Testis (tissue), 3 donors: ENCODE measurements around the gene ABCC8. TPM values are rescaled to one million over a fixed set of nuclear protein-coding genes. Genes with fewer than 3 reads are reported as not detected.

ENCODE experiments used
- DNase-seq: peaks from one replicate; pipeline ENCODE4 v3.0.0-alpha.2; 2019
- H3K27ac ChIP-seq, 2 donors: fragments of 200-600 bp; sonication (generic); one replicate each; pipeline ENCODE4 v1.5.1; 2019
- H3K27me3 ChIP-seq: fragments of 200-600 bp; sonication (generic); one replicate; pipeline ENCODE4 v1.5.1; 2019
- H3K36me3 ChIP-seq: fragments of 200-600 bp; sonication (generic); one replicate; pipeline ENCODE4 v1.5.1; 2017; ENCODE audit warnings: low read depth; ENCODE audit errors: missing control alignments
- H3K4me1 ChIP-seq: fragments of 200-600 bp; sonication (generic); one replicate; pipeline ENCODE4 v1.5.1; 2019
- H3K4me3 ChIP-seq, 2 donors: fragments of 200-600 bp; sonication (generic); one replicate each; pipeline ENCODE4 v1.5.1; 2017 to 2019
- H3K9me3 ChIP-seq: fragments of 200-600 bp; sonication (generic); one replicate; pipeline ENCODE4 v1.5.1; 2017
- CTCF ChIP-seq, 3 experiments: fragments of 450-650 bp in 2 of 3; fragments of 200-600 bp in 1 of 3; sonication (generic) in 1 of 3; IDR thresholded peaks; one replicate each; pipeline ENCODE4 v1.5.1; 2016 to 2019; ENCODE audit warnings: antibody characterized with exemption in 3 of 3, mild to moderate bottlenecking in 2 of 3, moderate library complexity in 1 of 3
- POLR2A ChIP-seq: fragments of 450-650 bp; IDR thresholded peaks from one replicate; pipeline ENCODE4 v1.6.1; 2017; ENCODE audit warnings: antibody characterized with exemption, mild to moderate bottlenecking, moderate library complexity
- WGBS, 2 donors: methylation state at CpG; one replicate each; pipeline ENCODE4 v1.1.5; 2018; 5-methylcytosine and 5-hydroxymethylcytosine counted together
- intact Hi-C: fragments of 100-400 bp; cut with DNase I; formaldehyde crosslinking; loops from one replicate; pipeline ENCODE4 v1.15.1; 2023; ENCODE audit warnings: low total_unique reads
- polyA plus RNA-seq: library from polyadenylated mRNA; stranded (reverse); fragments of 350-450 nt; fragmentation: Illumina TruSeq; extraction: RNeasy Lipid Tissue Mini Kit (QIAGEN cat#74804); gene quantifications from one replicate; pipeline ENCODE4 v1.2.3, GENCODE V29; 2014; ENCODE audit warnings: low read depth, low replicate concordance; ENCODE audit not compliant: insufficient read depth
- total RNA-seq, 2 donors: library from RNA; depleted of rRNA; stranded (reverse); fragments of >200 nt; gene quantifications; one replicate each; pipeline ENCODE4 v1.2.3, GENCODE V29; 2016

The ABCC8 gene
- total and polyA plus RNA-seq, 3 donors from 2014 or later = 1.5 to 2.2 (median 2.0) TPM

- no peaks in the 10 kb centered on the region for H3K9me3 ChIP-seq
- no peak overlapping the region for H3K4me3 ChIP-seq
- no peaks in the 10 kb centered on the region for H3K27me3 ChIP-seq
- H3K36me3 ChIP-seq = no peaks in the 10 kb centered on the region
- no peak for DNase-seq
- no peak overlapping the region for H3K27ac ChIP-seq
- intact Hi-C loops = no loop called here
- WGBS, 2 donors = 74 to 84% methylated on average over 7 to 9 of the region's 9 CpGs
- TF ChIP-seq POLR2A = no peak
- no peak for TF ChIP-seq CTCF (IDR thresholded peaks at IDR 0.05)
- H3K4me1 ChIP-seq = peaks cover 3% of the 10 kb centered on the region
Measured at GRCh38 chr11:17412488-17413180, 64.0 kb downstream of the ABCC8 start.

DNA sequence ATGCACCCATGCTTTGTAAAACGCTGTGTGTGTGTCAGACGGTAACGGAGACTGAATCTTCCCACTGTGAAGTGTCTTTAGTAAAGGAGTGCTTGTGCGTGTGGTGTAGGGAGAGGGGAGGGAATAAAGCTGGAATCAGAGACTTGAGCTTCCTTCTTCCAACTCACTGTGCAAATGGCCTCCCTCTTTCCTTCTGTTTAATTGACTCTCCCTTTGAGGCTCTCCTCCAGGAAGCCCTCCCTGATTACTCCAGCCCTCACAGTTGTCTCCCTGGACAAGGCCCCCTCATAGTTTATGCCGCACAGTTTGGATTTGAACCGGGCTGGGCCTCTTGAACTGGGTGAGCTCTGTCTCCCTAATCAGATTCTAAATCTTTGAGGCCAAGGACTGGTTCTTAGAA, 65.2 kb downstream of the ABCC8 start:
- H3K4me3 ChIP-seq = no peak overlapping the region
- peaks cover 3% of the 10 kb centered on the region for H3K4me1 ChIP-seq
- WGBS, 2 donors = 60 to 74% methylated on average over 6 of the region's 6 CpGs
- no peaks in the 10 kb centered on the region for H3K9me3 ChIP-seq
- no peak for DNase-seq
- H3K36me3 ChIP-seq = no peaks in the 10 kb centered on the region
- no peak overlapping the region for H3K27ac ChIP-seq
- H3K27me3 ChIP-seq = no peaks in the 10 kb centered on the region
- intact Hi-C loops = no loop called here
- TF ChIP-seq CTCF (IDR thresholded peaks at IDR 0.05) (no peak), POLR2A (no peak)

DNA sequence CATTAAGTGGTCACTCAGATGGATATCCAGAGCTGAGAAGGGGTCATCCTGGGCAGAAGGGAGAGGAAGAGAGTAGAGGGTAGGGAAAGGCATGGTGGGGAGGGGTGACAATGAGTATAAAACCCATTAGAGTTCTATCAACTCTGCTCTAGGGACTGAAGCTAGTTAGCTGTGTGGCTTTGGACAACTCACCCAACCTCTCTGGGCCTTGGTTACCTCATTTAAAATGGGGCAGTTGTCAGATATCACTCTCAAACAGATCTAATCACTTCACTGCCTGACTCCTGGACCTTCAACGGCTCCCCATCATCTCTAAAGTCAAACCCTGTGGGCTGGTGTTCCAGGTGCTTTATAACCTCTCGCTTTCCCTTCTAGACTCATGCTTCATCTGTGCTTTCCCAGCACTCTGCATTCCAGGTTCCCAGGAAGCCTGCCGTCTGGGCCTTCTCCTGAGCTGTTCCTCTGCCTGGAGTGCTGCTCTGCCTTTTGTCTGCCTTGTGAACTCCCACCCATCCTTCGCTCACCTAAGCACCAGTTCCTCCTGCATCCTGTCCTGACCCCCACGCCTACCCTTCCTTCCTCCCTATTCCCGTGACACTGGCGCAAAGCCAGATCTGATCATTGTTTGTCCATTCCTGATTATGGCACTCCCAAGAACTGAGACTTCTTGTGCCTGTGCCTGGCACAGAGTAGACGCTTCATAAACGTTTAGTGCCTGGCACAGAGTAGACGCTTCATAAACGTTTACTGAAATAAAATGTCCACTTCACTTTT, 65.9 kb downstream of the ABCC8 start:
- Histone ChIP-seq H3K27me3 (no peaks in the 10 kb centered on the region), H3K27ac (no peak overlapping the region), H3K4me3 (no peak overlapping the region), H3K9me3 (no peaks in the 10 kb centered on the region), H3K4me1 (peaks cover 5% of the 10 kb centered on the region), H3K36me3 (no peaks in the 10 kb centered on the region)
- DNase-seq = peak; percentile 21
- intact Hi-C loops = no loop called here
- WGBS, 2 donors = 43 to 55% methylated on average over 11 of the region's 11 CpGs
- TF ChIP-seq POLR2A = no peak
- no peak for TF ChIP-seq CTCF (IDR thresholded peaks at IDR 0.05)

DNA sequence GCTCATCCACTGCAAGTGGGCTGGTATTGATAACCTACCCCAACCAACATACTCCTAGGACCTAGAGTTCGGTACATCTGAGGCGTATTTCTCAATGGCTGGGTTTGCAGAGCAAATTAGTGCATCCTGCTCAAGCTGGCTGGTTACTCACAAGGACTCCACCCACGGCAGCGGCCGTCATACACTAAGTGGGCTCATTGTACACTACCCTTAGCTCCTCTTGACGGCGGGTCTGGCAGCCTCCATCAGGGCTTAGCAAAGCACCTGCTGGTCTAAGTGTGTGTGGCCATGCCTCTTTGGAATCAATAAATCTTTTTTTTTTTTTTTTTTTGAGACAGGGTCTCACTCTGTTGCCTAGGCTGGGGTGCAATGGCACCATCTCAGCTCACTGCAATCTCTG, 68.0 kb downstream of the ABCC8 start:
- peaks cover 7% of the 10 kb centered on the region for H3K4me1 ChIP-seq
- 90 to 98% methylated on average over 7 of the region's 7 CpGs for WGBS, 2 donors
- H3K4me3 ChIP-seq = no peak overlapping the region
- DNase-seq = no peak
- H3K27me3 ChIP-seq = no peaks in the 10 kb centered on the region
- H3K9me3 ChIP-seq = no peaks in the 10 kb centered on the region
- no peaks in the 10 kb centered on the region for H3K36me3 ChIP-seq
- intact Hi-C loops = no loop called here
- TF ChIP-seq CTCF (IDR thresholded peaks at IDR 0.05) (no peak), POLR2A (no peak)
- no peak overlapping the region for H3K27ac ChIP-seq
